D721Med (cell line): ENCODE results near the gene COL2A1.

ENCODE experiments used
- DNase-seq: peaks from one replicate; pipeline ENCODE4 v3.0.0; 2011; ENCODE audit warnings: low spot score; ENCODE audit not compliant: insufficient read length
- FAIRE-seq: peaks from 2 replicates; lab custom pipeline; 2011; peaks lifted over from hg19 to GRCh38; lab: Jason Lieb, UNC
- CTCF ChIP-seq: IDR thresholded peaks from 2 replicates; pipeline ENCODE4 v1.5.1; 2012; ENCODE audit warnings: mild to moderate bottlenecking, control low read depth; ENCODE audit not compliant: insufficient read depth; ENCODE audit errors: missing control alignments

Gene COL2A1

GRCh38 chr12:48030173-48030650, 25.9 kb upstream of the COL2A1 start:
- FAIRE-seq (no peak), DNase-seq (no peak)
- TF ChIP-seq CTCF, result no peak

- no peak for TF ChIP-seq CTCF
- FAIRE-seq (no peak), DNase-seq (no peak)
These were observed 25.4 kb upstream of the COL2A1 start for GRCh38 chr12:48029491-48030172.

GRCh38 chr12:48028541-48029431, 24.5 kb upstream of the COL2A1 start:
- no peak for FAIRE-seq
- no peak for TF ChIP-seq CTCF
- DNase-seq, result no peak

- DNase-seq, result no peak
- TF ChIP-seq CTCF, result no peak
- FAIRE-seq, result no peak
These were observed 23.1 kb upstream of the COL2A1 start for GRCh38 chr12:48027183-48028002.

- TF ChIP-seq CTCF, result no peak
- DNase-seq (no peak), FAIRE-seq (no peak)
These were observed 22.0 kb upstream of the COL2A1 start for GRCh38 chr12:48026060-48026827.

GRCh38 chr12:48025281-48025680, 21.0 kb upstream of the COL2A1 start:
- no peak for TF ChIP-seq CTCF
- FAIRE-seq (no peak), DNase-seq (no peak)
